ENCODE results near the gene CFAP97. TPM values are rescaled to one million over a fixed set of nuclear protein-coding genes. Genes with fewer than 3 reads are reported as not detected.
"Not testable (repeated sequence)": the region's sequence is repeated elsewhere in the genome, so short reads cannot be mapped to it uniquely, and the experiment has no call there.

CFAP97 gene
- total RNA-seq, 6 experiments from 2014 or later, result 11.7 to 25.6 (median 20.5) TPM

DNA sequence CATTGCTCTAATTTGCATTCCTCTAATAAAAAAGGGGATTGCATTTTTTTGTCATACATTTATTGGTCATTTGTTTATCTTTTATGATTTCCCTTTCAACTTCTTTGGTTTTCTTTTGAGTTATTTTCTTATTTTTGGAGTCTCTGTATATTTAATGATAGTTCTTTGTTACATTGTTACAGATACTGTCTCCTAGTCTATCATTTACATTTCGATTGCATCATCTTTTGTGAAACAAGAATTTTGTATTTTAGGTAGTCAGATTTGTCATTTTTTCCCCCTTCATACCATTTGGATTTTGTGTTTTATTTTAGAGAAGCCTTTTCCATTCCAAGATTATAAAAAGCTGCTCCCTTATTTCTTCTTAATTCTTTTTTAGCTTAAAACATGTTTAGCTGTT lies 42.7 kb upstream of the CFAP97 start:
- H3K36me3 ChIP-seq, result no peaks in the 10 kb centered on the region
- ATAC-seq (no peak), DNase-seq (no peak)
- 83% methylated on average over 1 of the region's 1 CpG for WGBS (ENCODE audit: insufficient coverage, low coverage, low lambda C conversion rate, missing lambda C conversion rate)
- H3K27ac ChIP-seq, result no peak overlapping the region
- H3K9me3 ChIP-seq, result no peaks in the 10 kb centered on the region
- H3K27me3 ChIP-seq, result no peaks in the 10 kb centered on the region
- H3K4me3 ChIP-seq, result no peak overlapping the region
- no peaks in the 10 kb centered on the region for H3K4me1 ChIP-seq
- intact Hi-C loops (cut with DNase I), result no loop called here
- TF ChIP-seq POLR2A (IDR thresholded peaks at IDR 0.05) (no peak), CTCF (IDR thresholded peaks at IDR 0.05) (no peak)

- TF ChIP-seq CTCF (IDR thresholded peaks at IDR 0.05) (no peak), POLR2A (IDR thresholded peaks at IDR 0.05) (no peak)
- Histone ChIP-seq H3K27ac (no peak overlapping the region), H3K4me1 (no peaks in the 10 kb centered on the region), H3K27me3 (no peaks in the 10 kb centered on the region), H3K36me3 (no peaks in the 10 kb centered on the region), H3K4me3 (no peak overlapping the region), H3K9me3 (no peaks in the 10 kb centered on the region)
- DNase-seq (no peak), ATAC-seq (no peak)
- 81% methylated on average over 4 of the region's 4 CpGs for WGBS (ENCODE audit: insufficient coverage, low coverage, low lambda C conversion rate, missing lambda C conversion rate)
- intact Hi-C loops (cut with DNase I), result no loop called here
Measured at GRCh38 chr4:185244763-185245162, 41.0 kb upstream of the CFAP97 start.

DNA sequence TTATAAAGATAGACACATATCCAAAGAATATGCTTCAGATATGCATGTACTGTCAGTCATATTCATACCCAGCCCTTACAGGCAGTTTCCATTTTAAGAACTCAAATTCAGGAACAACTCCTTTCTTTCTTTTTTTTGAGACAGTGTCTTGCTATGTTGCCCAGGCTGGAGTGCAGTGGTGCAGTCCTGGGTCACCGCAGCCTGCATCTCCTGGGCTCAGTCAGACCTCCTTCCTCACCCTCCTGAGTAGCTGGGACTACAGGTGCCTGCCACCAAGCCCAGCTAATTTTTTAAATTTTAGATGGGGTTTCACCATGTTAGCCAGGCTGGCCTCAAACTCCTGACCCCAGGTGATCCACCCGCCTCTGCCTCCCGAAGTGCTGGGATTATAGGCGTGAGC lies 40.1 kb upstream of the CFAP97 start:
- Histone ChIP-seq H3K27me3 (no peaks in the 10 kb centered on the region), H3K27ac (no peak overlapping the region), H3K9me3 (no peaks in the 10 kb centered on the region), H3K4me3 (no peak overlapping the region), H3K36me3 (no peaks in the 10 kb centered on the region), H3K4me1 (no peaks in the 10 kb centered on the region)
- no peak for ATAC-seq
- TF ChIP-seq CTCF (IDR thresholded peaks at IDR 0.05) (no peak), POLR2A (IDR thresholded peaks at IDR 0.05) (no peak)
- WGBS (ENCODE audit: insufficient coverage, low coverage, low lambda C conversion rate, missing lambda C conversion rate), result no CpG with 5 or more reads among the region's 4 CpGs
- DNase-seq, result no peak
- intact Hi-C loops (cut with DNase I), result no loop called here

DNA sequence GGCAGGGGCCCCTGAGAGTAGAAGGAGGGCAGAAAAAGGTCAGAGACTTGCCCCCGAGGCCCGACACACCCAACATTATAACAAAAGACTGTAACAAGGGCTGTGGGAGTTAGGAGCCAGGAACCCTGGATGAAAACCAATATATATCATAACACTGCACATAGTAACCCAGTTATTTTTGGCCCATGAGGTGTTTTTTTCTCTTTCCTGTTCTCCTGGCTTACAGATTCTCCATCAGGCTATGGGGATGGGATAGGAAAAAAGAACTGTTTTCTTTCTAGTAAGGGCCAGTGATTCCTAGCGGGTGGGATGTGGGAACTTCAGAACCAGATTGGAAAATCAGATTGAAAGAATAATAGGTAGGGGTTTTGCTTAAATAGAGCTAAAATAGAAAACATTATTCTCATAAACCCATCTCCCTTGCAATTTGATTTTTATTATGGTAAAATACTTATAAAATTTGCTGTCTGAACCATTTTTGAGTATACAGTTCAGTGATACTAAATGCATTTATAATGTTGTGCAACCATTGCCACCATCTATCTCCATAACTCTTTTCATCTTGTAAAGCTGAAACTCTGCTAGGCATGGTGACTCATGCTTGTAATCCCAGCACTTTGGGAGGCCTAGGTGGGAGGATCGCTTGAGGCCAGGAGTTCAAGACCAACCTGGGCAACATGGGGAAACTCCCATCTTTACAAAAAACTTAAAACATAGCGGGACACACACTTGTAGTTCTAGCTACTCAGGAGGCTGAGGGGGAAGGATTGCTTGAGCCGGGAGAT lies 39.1 kb upstream of the CFAP97 start:
- WGBS (ENCODE audit: insufficient coverage, low coverage, low lambda C conversion rate, missing lambda C conversion rate), result 91% methylated on average over 5 of the region's 6 CpGs
- Histone ChIP-seq H3K4me1 (no peaks in the 10 kb centered on the region), H3K27ac (no peak overlapping the region), H3K27me3 (no peaks in the 10 kb centered on the region), H3K36me3 (no peaks in the 10 kb centered on the region), H3K9me3 (peaks cover 0 to 3% (median 0%) of the 10 kb centered on the region in 4 donors), H3K4me3 (no peak overlapping the region)
- ATAC-seq, result no peak
- DNase-seq, result no peak
- TF ChIP-seq POLR2A (IDR thresholded peaks at IDR 0.05) (no peak), CTCF (IDR thresholded peaks at IDR 0.05) (no peak)
- intact Hi-C loops (cut with DNase I), result no loop called here

- H3K4me3 ChIP-seq; H3K9me3 ChIP-seq; H3K4me1 ChIP-seq; H3K36me3 ChIP-seq; H3K27ac ChIP-seq; H3K27me3 ChIP-seq; ATAC-seq; intact Hi-C loops (cut with DNase I); DNase-seq: not testable (repeated sequence)
- no CpG with 5 or more reads among the region's 32 CpGs for WGBS (ENCODE audit: insufficient coverage, low coverage, low lambda C conversion rate, missing lambda C conversion rate)
Measured at GRCh38 chr4:185240486-185240885, 36.7 kb upstream of the CFAP97 start.
